Heart left ventricle (tissue), 16 donors: ENCODE measurements around the gene DSP. TPM values are rescaled to one million over a fixed set of nuclear protein-coding genes. Genes with fewer than 3 reads are reported as not detected.

ENCODE experiments used
- ATAC-seq, 4 donors: fragments of 200-7000 bp; cut with Tn5 transposase; one replicate each; pipeline ENCODE4 v1.9.1; 2020 to 2022; ENCODE audit warnings: moderate library complexity in 4 of 4, mild to moderate bottlenecking in 3 of 4, moderate number of reproducible peaks in 1 of 4
- DNase-seq, 5 donors: peaks; one replicate each; pipeline ENCODE4 v3.0.0-alpha.2; 2020
- H3K27ac ChIP-seq, 12 donors: fragments of 200-600 bp; sonication (generic) in 4 of 12; one replicate each; pipeline versions ENCODE4 v1.5.0 to v1.8.0; 2016 to 2022; ENCODE audit warnings: mild to moderate bottlenecking in 2 of 12
- H3K27me3 ChIP-seq, 9 donors: fragments of 200-600 bp; sonication (generic) in 2 of 9; one replicate each; pipeline versions ENCODE4 v1.5.1 to v1.8.0; 2016 to 2022; ENCODE audit warnings: mild to moderate bottlenecking in 3 of 9
- H3K36me3 ChIP-seq, 9 donors: fragments of 200-600 bp; sonication (generic) in 2 of 9; one replicate each; pipeline versions ENCODE4 v1.5.0 to v1.8.0; 2018 to 2022; ENCODE audit warnings: mild to moderate bottlenecking in 2 of 9
- H3K4me1 ChIP-seq, 12 donors: fragments of 200-600 bp; sonication (generic) in 4 of 12; one replicate each; pipeline versions ENCODE4 v1.5.0 to v1.8.0; 2016 to 2022; ENCODE audit warnings: mild to moderate bottlenecking in 3 of 12
- H3K4me3 ChIP-seq, 12 donors: fragments of 200-600 bp; sonication (generic) in 4 of 12; one replicate each; pipeline versions ENCODE4 v1.5.0 to v1.8.0; 2017 to 2022; ENCODE audit warnings: mild to moderate bottlenecking in 9 of 12, moderate library complexity in 4 of 12
- H3K9me3 ChIP-seq, 12 donors: fragments of 200-600 bp; sonication (generic) in 4 of 12; one replicate each; pipeline versions ENCODE4 v1.5.0 to v1.8.0; 2016 to 2022; ENCODE audit warnings: mild to moderate bottlenecking in 1 of 12
- POLR2A ChIP-seq, 2 donors: fragments of 450-650 bp; IDR thresholded peaks; one replicate each; pipeline ENCODE4 v1.6.1; 2017; ENCODE audit warnings: antibody characterized with exemption in 2 of 2, mild to moderate bottlenecking in 2 of 2, moderate library complexity in 2 of 2
- WGBS, 4 donors: extraction: QIAGEN DNeasy Blood & Tissue Kit in 2 of 4; methylation state at CpG; one replicate each; pipeline versions ENCODE4 v1.1.5 to v1.1.7; 2013 to 2018; 5-methylcytosine and 5-hydroxymethylcytosine counted together
- intact Hi-C, 10 donors: fragments of 100-400 bp; cut with DNase I; formaldehyde crosslinking; loops; one replicate each; pipeline versions ENCODE4 v1.11.1 to v1.14.2; 2022
- polyA plus RNA-seq, 2 donors: library from polyadenylated mRNA; stranded (reverse); fragments of 200-250 nt; gene quantifications; one replicate each; pipeline ENCODE4 v1.2.3, GENCODE V29; 2013
- total RNA-seq, 9 donors: library from RNA; depleted of rRNA in 2 of 9; stranded (reverse); fragments of >200 nt in 2 of 9; fragmentation: NEBNext Ultra II Directional in 3 of 9; extraction: Animal tissue kit (Norgen Biotek cat#: 25700) in 3 of 9; gene quantifications; one replicate each; pipeline versions ENCODE4 v1.1.0 to v1.2.4, GENCODE V29; 2016 to 2023
- TF ChIP-seq, protein P1 (sequence below), 12 donors: fragments of 200-600 bp; sonication (generic) in 4 of 12; IDR thresholded peaks; one replicate each; pipeline versions ENCODE4 v1.5.0 to v1.8.0; 2018 to 2022; ENCODE audit warnings: antibody characterized with exemption in 12 of 12, mild to moderate bottlenecking in 5 of 12
- donor health status: ischemic (EF 13 %, LVEDD 7.1; RV severe dilation, severe dysfunction).
- donor health status: healthy with polysubstance abuse.
- donor health status: DM: no; HTN: yes; CAD: no.
- donor health status: DM: no; HTN: no; CAD: no.
- donor health status: ischemic (EF 25% LVEDD 6.9; RV normal size, moderate dysfunction).
- donor health status: ischemic (EF 25% LVEDD 5.7; RV mildly dilated, moderate dysfunction).
- donor health status: healthy.
- donor health status: DM: yes; HTN: yes; CAD: no.
- donor health status: ischemic (EF 35%, LVEDD 5.7; RV mildly dilated, moderate dysfunction).
- donor health status: nonischemic (EF 11% LVEDD 7.7; RV severe dilation, severe dysfunction).
- donor health status: DM: yes; HTN: yes; CAD: no.
- donor health status: PGD.
- donor health status: ischemic (EF 29% LVEDD 5.4; RV normal size, mild dysfunction).
- donor health status: nonischemic (EF 23%, LVEDD 6.1; RV moderate dilation, normal function).

Gene DSP
- total and polyA plus RNA-seq, 11 donors = 81.9 to 373 (median 278) TPM

DNA sequence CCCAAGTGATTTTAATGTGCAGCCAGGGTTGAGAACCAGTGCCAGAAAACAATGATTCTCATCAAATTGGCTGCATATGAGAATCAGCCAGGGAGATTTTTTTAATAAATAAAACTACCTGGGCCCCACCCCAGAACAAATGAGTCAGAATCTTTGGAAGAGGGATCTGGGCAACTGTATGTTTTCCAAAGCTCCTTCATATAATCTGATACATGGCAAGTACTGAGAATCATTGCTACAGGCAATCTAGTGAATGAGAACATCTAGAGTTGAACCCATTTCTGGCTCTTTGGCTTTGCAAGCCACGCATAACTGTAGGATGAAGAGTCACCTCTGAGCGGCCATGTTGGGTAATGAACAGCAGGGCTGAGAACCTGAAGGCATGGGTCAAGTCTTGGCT is 26.1 kb upstream of the DSP start:
- TF ChIP-seq POLR2A (IDR thresholded peaks at IDR 0.05) = no peak
- TF ChIP-seq, protein P1, sequence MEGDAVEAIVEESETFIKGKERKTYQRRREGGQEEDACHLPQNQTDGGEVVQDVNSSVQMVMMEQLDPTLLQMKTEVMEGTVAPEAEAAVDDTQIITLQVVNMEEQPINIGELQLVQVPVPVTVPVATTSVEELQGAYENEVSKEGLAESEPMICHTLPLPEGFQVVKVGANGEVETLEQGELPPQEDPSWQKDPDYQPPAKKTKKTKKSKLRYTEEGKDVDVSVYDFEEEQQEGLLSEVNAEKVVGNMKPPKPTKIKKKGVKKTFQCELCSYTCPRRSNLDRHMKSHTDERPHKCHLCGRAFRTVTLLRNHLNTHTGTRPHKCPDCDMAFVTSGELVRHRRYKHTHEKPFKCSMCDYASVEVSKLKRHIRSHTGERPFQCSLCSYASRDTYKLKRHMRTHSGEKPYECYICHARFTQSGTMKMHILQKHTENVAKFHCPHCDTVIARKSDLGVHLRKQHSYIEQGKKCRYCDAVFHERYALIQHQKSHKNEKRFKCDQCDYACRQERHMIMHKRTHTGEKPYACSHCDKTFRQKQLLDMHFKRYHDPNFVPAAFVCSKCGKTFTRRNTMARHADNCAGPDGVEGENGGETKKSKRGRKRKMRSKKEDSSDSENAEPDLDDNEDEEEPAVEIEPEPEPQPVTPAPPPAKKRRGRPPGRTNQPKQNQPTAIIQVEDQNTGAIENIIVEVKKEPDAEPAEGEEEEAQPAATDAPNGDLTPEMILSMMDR (IDR thresholded peaks at IDR 0.05) = no peak
- H3K4me3 ChIP-seq = no peak overlapping the region
- no peaks in the 10 kb centered on the region for H3K4me1 ChIP-seq
- 69 to 93% (median 86%) methylated on average over 2 of the region's 2 CpGs for WGBS, 4 donors
- H3K36me3 ChIP-seq = no peaks in the 10 kb centered on the region
- H3K27me3 ChIP-seq = no peaks in the 10 kb centered on the region
- H3K27ac ChIP-seq = no peak overlapping the region
- no peak for DNase-seq
- intact Hi-C loops = no loop called here
- ATAC-seq = no peak
- H3K9me3 ChIP-seq = no peaks in the 10 kb centered on the region

DNA sequence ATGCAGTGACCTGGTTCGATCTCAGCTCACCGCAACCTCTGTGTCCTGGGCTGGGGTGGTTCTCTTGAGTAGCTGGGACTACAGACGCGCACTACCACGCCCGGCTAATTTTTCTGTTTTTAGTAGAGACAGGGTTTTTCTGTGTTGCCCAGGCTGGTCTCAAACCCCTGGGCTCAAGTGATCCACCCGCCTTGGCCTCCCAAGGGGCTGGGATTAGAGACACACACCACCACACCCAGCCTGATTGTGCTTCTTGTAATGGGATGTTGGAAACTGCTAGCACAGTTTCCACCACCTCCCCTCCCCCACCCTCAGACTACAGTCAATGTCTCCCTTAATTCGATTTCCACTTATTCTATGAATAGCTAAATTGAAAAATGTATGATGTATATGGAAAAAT is 22.6 kb upstream of the DSP start:
- no peaks in the 10 kb centered on the region for H3K36me3 ChIP-seq
- H3K27ac ChIP-seq = no peak overlapping the region
- no peak for ATAC-seq
- H3K27me3 ChIP-seq = peaks cover 0 to 4% (median 0%) of the 10 kb centered on the region in 9 donors
- H3K4me3 ChIP-seq = no peak overlapping the region
- TF ChIP-seq POLR2A (IDR thresholded peaks at IDR 0.05) = no peak
- TF ChIP-seq, protein P1 (IDR thresholded peaks at IDR 0.05) = no peak
- intact Hi-C loops = no loop called here
- WGBS, 4 donors = 76 to 86% (median 82%) methylated on average over 8 of the region's 8 CpGs
- no peaks in the 10 kb centered on the region for H3K9me3 ChIP-seq
- H3K4me1 ChIP-seq = peaks cover 0 to 4% (median 0%) of the 10 kb centered on the region in 12 donors
- DNase-seq = no peak

- peaks cover 0 to 5% (median 0%) of the 10 kb centered on the region in 12 donors for H3K4me1 ChIP-seq
- peaks cover 0 to 20% (median 0%) of the 10 kb centered on the region in 9 donors for H3K27me3 ChIP-seq
- no peaks in the 10 kb centered on the region for H3K9me3 ChIP-seq
- H3K36me3 ChIP-seq = no peaks in the 10 kb centered on the region
- no peak overlapping the region for H3K4me3 ChIP-seq
- H3K27ac ChIP-seq = no peak overlapping the region
- ATAC-seq (peak in 2 of 4 donors; percentile 61 to 64), DNase-seq (no peak)
- intact Hi-C loops = no loop called here
- no peak for TF ChIP-seq POLR2A (IDR thresholded peaks at IDR 0.05)
- TF ChIP-seq, protein P1 (IDR thresholded peaks at IDR 0.05) = no peak
These were observed 18.6 kb upstream of the DSP start for GRCh38 chr6:7522873-7523272.

DNA sequence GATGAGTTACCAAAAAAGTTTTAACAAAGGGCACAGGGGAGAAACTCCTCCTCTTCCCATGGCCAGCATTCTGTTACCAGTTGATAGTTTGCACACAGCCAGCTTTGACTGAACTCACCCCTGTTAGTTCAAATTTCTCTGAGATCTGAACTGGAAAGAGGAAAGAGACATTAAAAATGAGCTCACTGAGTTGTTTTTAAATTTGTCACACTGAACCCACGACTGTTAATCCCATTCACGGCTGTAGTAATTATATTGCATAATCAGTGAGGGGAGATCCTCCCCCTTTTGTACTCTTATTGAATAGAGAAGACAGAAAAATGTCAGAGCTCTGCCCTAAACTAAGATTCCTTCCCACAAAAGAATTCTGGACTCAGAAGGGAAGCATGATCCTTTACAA is 17.5 kb upstream of the DSP start:
- ATAC-seq = no peak
- no peak for DNase-seq
- peaks cover 0 to 20% (median 0%) of the 10 kb centered on the region in 9 donors for H3K27me3 ChIP-seq
- intact Hi-C loops = no loop called here
- WGBS, 4 donors = 30 to 48% (median 44%) methylated on average over 2 of the region's 2 CpGs
- TF ChIP-seq, protein P1 (IDR thresholded peaks at IDR 0.05) = no peak
- no peak for TF ChIP-seq POLR2A (IDR thresholded peaks at IDR 0.05)
- H3K4me3 ChIP-seq = no peak overlapping the region
- no peak overlapping the region for H3K27ac ChIP-seq
- H3K9me3 ChIP-seq = no peaks in the 10 kb centered on the region
- H3K4me1 ChIP-seq = peaks cover 0 to 6% (median 0%) of the 10 kb centered on the region in 12 donors
- no peaks in the 10 kb centered on the region for H3K36me3 ChIP-seq
